GM19395 (cell line): ENCODE results near the gene SRGAP2C.
"Not testable (repeated sequence)": the region's sequence is repeated elsewhere in the genome, so short reads cannot be mapped to it uniquely, and the experiment has no call there.

ENCODE experiments used
- ATAC-seq: cut with Tn5 transposase; IDR thresholded peaks from one replicate; pipeline ENCODE4 v1.9.1; 2021; ENCODE audit warnings: mild to moderate bottlenecking, moderate library complexity; ENCODE audit not compliant: unreplicated experiment

The SRGAP2C gene

DNA sequence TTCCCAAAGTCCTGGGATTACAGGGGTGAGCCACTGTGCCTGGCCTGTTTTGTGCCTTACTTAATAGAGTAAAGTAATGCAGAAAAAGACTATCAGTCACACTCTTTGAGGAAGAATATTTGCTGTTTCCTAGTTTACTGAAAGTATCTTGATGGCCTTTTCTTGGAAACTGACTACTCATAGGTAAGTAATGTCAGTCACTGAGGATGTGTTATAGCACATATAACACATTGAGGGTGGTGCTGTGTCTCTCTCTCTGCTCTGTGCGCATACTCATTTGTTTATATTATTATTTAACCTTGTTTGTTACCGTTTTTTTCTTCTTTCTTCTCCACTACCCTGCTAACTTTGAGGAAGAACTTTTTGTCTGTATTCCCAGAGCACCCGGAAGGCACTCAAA is 93.4 kb downstream of the SRGAP2C start:
- ATAC-seq = not testable (repeated sequence)

DNA sequence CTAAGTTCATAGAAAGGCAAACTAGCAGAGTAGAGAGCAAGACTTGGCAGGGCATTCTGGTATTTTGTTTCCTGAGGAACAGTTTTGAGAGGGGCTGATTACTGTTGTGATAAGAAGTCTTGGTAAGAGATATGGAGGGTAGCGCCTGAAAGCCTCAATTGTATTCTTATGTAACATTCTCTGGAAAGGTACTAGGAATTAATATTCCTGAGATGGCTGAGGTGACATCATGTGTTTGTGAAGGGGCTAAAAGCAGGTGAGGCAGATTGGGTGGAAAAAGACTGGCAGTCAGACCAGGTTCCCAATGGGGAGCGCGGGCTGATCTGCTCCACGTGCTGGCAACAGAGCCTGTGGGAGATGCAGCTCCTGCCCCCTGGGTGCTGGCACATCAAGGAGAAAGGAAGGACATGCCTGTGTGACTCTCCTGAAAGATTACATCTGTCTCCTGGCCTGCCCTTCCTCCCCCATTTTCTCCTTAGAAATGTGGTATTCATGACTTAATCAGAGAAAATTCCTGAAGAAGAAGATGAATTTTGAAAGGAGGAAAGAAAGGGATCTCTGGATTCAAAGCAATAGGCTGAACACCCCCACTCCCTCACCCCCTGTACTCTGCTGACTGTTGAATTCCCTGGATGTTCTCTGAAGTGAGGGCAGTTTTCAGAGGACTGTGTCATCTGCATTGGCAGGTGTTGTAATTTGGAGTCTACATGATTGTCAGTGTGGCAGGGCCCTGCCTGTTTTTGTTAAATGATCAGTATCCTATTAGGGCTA is 94.2 kb downstream of the SRGAP2C start:
- not testable (repeated sequence) for ATAC-seq

DNA sequence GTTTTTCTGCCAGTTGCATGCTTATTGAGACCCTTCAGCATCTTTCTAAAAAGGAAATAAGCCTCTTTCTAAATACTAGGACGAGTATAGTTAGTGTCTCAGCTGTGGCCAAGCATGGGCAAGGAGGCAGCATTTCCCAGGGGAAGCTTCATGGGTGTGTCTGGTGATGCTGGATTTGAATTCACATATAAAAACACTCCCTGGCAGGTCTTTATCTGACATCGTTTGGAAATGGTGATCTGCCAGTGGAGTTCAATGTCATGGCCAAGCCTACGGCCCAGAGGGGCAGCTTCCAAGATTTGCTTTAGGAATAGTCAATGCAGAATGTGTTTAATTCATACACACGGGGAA is 94.7 kb downstream of the SRGAP2C start:
- not testable (repeated sequence) for ATAC-seq

DNA sequence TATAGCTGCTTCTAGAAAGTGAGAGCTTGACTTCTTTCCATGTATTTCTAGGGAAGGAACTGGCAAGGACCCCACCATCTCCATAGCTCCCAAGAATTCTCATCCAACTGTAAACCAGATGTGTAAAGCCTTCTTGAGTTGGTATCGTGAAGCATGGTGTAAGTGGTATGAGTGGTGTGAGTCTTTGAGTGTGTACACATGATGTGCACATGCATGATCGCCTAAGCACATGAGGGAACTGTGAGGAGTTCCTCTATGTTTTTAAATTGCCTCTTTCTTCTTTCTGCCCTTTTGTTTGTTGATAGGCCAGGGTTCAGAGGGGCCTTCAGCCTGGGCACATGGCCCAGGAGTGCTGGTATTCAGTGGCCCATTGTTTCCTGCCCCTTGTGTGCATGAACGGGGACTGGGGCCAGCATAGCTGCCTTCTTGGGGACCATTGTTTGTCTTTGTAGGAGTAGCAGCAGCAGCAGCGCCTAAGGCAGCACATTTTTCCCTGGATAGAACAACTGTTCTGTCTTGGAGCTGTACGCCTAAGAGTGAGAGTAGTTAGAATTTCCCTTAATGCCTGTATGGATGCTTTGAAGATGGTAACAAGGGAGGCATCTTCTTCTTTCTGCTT is 96.0 kb downstream of the SRGAP2C start:
- not testable (repeated sequence) for ATAC-seq

DNA sequence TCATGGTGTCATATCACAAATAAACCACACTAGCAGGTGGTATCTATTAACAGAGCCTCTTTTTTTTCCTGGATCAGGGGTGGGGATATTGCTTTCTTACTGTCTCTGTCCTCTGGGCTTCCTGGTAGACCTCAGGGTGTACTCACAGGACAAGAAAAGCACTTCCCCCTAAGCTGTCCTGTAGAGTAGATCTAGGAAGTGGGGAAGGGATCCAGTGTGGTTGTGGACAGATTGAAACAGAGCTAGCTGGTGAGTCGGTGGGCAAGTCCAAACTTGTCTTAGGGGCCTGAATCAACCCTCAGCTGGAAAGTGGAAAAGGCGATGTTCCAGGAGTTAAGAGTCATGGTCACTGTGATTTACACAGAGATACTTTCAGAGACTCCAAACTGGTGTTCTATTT is 96.7 kb downstream of the SRGAP2C start:
- not testable (repeated sequence) for ATAC-seq

DNA sequence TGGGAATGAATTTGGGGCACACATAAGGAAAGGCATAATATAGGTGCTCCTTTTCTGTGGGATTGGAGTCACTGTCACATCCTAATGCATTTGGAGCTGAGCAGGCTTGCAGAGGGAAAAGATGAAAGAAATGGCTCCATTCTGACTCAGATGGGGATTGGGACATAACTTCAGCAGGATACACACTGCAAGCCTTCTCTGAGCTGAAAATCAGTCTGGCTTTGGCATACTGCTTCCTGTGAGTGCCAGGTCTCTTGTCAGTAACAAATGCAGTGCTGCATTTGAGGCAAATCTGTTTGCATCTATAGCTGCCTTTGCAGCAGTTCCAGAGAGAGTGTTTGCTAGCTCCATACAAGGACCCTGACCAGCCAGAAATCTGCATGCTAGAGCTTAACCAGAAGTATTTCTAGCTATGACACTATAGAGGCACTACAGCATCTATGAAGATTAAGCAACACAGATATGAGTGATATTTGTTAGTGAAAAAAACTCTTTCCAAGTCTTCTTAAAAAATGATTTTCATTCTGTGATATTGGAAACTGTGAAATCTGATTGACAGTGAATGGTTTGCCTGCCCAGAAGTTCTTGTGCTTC is 98.9 kb downstream of the SRGAP2C start:
- not testable (repeated sequence) for ATAC-seq

DNA sequence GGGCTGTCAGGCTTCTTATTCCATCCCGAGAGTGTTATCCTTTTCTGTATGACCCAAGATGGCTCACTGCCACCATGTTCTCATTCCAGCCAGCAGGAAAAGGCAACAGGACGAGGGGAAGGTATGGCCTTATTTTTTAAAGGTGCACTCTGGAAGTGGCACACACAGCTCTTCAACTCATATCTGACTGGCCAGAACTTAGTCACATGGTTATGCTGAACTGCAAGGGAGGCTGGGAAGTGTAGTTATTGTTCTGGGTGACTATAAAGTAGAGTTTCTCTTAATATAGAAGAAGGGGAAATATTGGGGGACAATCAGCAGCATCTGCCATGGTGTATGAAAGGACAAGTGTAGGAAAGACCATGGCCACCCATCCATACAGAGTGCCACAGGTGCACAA is 107.8 kb downstream of the SRGAP2C start:
- not testable (repeated sequence) for ATAC-seq

DNA sequence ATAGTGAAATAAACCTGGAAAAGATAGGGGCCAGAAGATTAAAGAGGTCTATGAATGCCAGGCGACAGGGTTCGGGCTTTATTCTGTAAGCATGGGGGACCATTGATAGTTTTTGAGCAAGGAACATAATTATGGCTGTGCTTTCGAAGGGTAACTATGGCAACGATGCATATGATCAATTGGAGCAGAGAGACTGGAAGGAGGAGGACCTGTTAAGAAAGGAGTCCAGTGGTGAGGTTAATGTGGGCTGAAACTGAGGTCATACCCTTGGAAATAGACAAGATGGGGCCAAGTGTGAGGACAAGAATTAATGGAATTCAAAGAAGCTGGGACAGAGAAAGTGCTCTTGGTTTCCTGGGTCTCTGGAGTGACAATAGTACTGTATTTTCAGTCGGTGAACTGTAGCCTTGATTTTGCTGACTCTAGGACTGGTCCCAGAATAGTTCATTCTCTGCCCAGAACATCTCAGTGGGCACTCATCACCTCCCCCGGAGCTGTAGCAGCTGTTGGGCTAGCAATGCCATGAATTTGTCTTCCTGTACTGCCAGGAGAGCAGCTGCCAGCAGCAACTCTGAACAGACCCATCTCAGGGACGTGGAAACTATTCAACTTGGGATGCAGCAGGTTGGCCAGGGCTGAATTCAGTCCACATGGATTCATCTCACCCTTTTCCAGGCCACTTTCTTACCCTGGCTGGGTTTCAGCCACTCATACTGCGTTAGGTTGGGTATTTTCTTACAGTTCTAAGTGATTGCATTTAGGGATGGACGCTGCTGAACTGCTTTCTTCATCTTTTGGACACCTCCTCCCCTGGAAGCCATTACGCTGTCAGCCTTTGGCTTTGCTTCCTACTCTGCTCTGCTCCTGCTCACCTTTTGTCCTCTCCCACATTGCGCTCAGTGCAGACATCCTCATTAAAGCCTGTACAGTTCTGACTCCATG is 108.8 kb downstream of the SRGAP2C start:
- ATAC-seq = not testable (repeated sequence)

DNA sequence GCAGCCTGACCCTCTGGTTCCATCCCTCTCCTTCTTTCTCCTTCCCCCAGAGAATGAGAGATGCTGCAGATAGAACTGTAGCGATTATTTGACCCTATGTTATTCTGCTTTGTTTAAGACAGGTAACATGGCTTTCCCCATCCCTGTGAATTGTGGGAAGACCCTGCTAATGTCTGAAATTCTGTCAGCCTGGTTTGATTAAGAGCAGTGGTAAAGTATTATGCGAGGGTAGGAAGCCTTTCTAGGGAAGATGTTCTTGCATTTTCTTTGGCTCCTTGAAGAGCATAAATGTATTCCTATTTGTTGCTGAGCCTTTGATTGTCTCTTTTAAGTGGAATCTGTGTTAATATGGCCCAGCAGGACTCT is 109.4 kb downstream of the SRGAP2C start:
- not testable (repeated sequence) for ATAC-seq

DNA sequence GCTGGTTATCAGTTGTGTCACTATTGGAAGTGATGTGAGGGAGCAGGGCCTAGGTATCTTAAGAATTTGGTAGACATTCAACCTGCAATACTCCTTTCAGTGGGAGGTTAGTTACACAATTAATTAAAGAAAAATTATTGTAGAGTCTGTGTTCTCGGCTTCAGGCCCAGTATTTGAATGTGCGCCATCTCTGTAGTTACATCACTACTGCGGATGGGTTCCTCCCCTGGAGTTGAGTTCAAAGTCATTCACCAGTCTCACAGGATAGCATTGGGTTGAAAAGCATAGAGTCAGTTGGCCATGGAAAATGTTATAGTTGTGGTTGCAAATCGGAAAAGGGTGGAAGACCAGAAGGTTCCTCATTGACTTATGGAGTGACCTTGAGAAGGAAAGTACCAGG is 111.8 kb downstream of the SRGAP2C start:
- ATAC-seq = not testable (repeated sequence)

DNA sequence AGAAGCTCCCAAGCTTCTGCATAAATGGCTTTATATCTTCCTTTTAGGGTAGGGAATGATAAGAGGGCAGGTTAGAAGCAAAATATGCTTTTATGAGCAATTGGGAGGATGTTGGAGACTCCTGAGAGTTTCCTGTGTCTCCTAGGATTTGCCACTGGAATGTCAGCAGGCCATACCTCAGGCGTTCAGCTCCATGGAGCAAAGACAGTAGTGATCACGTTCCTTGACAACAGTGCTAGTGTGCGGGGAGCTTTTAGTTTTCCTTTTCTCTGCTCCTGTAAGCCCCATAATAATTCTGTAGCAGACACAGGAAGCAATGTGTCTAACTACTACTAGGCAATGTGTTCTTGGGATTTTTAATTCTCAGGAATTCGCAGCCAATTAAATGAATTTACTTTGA is 113.8 kb downstream of the SRGAP2C start:
- not testable (repeated sequence) for ATAC-seq

DNA sequence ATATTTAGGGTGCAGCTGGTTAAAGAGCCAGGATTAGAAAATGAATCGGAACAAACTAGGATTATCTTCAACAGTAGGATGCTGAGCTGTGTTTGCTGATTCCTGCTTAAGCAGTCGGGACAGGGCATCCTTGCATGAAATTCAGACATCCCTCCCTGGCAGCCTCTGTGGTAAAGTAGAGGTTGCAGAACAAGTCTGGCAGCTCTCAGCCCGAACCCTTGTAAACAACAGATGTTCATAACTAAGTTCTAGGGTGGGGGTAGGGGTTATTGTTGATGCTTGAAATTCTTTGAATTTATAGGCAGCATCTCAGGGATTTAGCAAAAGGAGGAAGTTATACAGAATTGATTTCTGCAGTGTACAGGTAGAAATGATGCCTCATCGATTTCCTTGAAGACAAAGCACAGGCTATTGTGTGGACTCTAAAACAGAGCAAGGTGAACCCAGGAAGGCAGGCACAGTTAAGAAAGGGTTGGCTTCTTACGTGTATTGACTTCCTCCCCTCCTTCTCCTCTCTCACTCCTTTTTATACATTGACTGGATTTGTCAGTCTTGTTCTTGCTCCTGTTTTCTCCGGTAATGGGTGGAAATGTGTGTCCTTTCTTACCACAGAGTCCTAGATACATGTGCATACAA is 114.9 kb downstream of the SRGAP2C start:
- ATAC-seq = not testable (repeated sequence)

DNA sequence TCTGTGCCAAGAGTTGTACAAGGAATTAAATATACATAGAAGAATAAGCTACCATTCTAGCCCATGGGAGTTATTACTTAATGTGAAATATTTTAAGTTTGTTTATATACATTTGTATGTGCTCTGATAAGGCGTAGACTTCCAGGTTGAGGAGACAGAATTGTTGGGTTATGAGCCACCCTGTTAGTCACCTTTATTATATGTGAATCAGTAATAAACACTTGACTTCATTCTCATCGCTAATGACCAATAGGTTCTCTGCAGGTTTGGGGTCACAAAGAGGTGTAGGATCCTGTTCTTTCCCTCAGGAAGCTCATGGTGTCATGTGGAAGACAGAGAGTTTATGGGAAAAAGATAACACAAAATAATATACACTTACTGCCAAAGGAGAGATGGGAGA is 117.1 kb downstream of the SRGAP2C start:
- not testable (repeated sequence) for ATAC-seq

DNA sequence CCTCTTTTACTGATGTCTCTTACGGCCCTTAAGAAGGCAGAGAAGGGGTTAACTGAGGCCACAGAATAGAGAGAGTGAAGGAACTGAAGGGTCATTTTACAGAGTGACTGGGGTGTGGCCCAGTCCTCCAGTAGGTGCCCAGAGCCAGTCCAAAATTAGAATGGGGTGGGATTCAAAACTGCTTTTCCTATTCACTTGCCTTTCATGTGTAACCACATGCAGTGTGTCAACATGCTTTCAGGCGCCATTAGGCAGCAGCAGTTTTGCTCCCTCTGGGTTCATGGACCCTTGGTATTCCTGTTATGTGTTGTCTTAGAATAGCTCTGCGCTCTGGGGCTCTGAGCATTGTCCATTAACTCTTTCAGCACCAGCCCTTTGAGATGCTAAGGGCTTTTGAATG is 123.0 kb downstream of the SRGAP2C start:
- ATAC-seq = not testable (repeated sequence)

DNA sequence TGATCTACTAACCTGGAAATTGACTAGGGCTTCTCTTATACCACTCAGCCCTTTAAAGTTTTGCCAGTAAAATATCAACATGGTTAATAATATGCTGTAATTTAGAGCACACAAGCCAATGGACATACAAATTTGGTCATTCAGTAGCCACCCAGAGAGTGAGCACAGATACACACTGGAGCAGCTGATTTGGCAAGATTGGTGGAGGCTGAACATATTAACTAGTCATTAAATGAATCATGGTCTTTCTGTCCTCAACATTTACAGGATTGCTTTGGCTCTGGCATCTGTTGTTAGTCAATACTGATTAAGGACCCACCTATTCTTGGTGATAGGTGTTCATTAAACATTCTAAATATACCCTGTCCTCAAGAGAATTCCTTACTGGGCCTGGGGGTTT is 130.7 kb downstream of the SRGAP2C start:
- not testable (repeated sequence) for ATAC-seq

DNA sequence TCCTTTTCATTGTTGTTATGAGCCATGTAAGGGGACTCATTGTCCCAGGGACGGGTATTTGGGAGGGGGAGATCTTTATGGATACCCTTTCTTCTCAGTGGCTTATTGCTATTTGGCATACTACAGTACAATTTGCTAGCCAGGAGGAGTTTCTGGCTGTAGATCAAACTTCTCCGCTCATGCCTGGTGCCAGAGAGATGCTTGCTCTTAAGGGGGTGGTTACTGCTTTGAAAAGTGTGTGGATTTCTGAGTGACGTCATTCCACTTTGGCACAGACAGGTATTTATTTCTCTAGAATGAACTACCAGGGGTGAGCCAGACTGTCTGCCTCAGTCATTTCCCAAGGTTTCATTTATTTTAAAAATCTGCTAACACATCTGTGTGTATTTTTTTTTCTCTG is 131.3 kb downstream of the SRGAP2C start:
- not testable (repeated sequence) for ATAC-seq

DNA sequence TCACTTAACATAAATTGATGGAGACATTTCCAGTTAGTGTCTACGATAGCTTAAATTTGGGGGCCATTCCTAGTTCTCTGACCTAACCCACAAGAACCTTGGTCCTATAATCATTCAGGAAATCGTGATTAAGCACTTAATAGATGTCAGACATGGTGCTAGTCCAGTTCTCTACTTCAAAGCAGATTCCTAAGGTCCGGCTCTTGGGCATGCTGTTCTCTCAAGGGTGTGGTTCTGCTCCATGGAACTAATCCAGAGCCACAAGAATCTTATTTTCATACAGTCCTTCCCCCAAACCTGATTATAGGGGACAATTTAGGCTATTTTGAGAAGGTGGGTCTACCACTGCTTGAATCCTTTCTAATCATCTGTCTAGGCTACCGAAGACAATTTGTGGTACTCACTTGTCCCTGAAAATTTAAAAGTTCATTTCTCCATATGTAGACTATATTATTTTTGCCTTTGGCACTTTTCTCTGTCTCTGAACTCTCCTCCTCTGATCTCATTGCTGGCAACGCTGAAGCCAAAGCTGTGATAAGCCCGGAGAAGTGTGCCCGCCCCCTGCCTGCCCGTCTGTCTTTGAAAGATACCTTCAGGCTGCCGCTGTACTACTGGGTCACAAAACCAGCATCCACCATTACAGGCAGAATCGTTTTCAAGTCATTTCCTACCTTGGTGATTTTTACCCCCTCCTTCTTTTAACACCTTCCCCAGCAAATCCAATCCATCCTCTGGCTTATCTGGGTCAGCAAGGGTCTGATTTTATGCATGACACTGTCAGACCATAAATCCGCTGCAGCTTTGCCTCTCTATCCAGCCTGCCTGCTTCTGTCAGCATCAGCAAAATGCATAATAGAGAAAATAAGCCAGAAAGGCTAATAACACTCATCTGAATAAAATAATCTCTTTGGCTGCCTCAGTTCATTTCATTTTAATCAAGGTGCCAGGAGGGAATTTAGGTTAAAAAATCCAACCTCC is 133.0 kb downstream of the SRGAP2C start:
- not testable (repeated sequence) for ATAC-seq

DNA sequence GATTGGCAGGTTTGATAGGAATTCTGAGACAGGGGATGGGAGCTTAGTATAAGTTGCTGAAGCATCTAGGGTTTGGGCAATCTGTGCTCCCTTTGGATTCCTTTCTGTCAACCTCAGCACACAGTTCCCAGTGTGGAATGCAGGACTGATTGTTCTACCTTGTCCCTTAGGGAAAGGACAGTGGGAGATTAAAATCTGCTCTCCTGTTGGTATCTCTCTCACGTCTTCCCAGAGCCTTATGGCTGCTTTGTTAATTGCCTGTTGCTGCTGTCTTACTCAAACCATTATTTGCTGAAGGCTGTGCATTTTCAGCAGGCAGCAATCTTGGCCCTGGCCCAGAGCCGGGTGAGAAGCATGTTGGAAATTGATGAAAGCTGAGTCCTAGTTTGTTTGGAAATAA is 133.9 kb downstream of the SRGAP2C start:
- not testable (repeated sequence) for ATAC-seq

DNA sequence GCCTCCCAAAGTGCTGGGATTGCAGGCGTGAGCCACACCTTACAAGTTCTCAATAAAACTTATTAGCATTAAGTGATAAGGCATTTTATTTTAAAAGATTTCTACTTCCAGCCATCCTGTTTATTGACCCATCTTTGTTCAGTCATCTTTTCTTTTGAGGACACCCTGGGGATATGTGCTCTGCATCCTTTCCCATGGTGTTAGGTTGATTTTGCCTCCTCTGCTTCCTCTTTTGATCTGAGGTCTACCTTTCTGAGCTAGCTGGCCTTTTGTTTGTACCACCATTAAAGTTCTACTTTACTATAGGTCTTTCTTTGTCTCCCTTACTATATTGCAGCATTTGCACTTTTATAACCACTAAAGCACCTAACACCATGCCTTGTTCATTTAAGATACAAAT is 136.9 kb downstream of the SRGAP2C start:
- ATAC-seq = not testable (repeated sequence)
